Ishikawa (cell line): Measurements from ENCODE around the gene MYH7.

Experiments used
- CEBPB ChIP-seq: IDR thresholded peaks from 2 replicates; pipeline ENCODE4 v1.6.1; 2012
- CREB1 ChIP-seq: IDR thresholded peaks from 2 replicates; pipeline ENCODE4 v1.6.1; 2012; ENCODE audit warnings: low read depth
- EGR1 ChIP-seq: IDR thresholded peaks from 2 replicates; pipeline ENCODE4 v1.6.1; 2012
- EP300 ChIP-seq: IDR thresholded peaks from 2 replicates; pipeline ENCODE4 v1.6.1; 2012; ENCODE audit warnings: borderline replicate concordance
- FOXM1 ChIP-seq: IDR thresholded peaks from 2 replicates; pipeline ENCODE4 v1.6.1; 2012; ENCODE audit warnings: low read depth, borderline replicate concordance
- MAX ChIP-seq: IDR thresholded peaks from 2 replicates; pipeline ENCODE4 v1.6.1; 2012
- NFIC ChIP-seq: IDR thresholded peaks from 2 replicates; pipeline ENCODE4 v1.6.1; 2012
- RAD21 ChIP-seq: IDR thresholded peaks from 2 replicates; pipeline ENCODE4 v1.6.1; 2012; ENCODE audit warnings: low read depth
- REST ChIP-seq: IDR thresholded peaks from 2 replicates; pipeline ENCODE4 v1.6.1; 2012; ENCODE audit warnings: low read depth, mild to moderate bottlenecking
- TAF1 ChIP-seq: IDR thresholded peaks from 2 replicates; pipeline ENCODE4 v1.6.1; 2012; ENCODE audit warnings: low read depth, mild to moderate bottlenecking
- TCF12 ChIP-seq: IDR thresholded peaks from 2 replicates; pipeline ENCODE4 v1.6.1; 2012; ENCODE audit warnings: low read depth
- TEAD4 ChIP-seq: IDR thresholded peaks from 2 replicates; pipeline ENCODE4 v1.6.1; 2012
- USF1 ChIP-seq: IDR thresholded peaks from 2 replicates; pipeline ENCODE4 v1.6.1; 2012
- YY1 ChIP-seq: IDR thresholded peaks from 2 replicates; pipeline ENCODE4 v1.6.1; 2012; ENCODE audit warnings: low read depth
- ZBTB7A ChIP-seq: IDR thresholded peaks from 2 replicates; pipeline ENCODE4 v1.6.1; 2012; ENCODE audit warnings: low read depth

MYH7 gene

GRCh38 chr14:23446291-23446851, 10.9 kb upstream of the MYH7 start:
- TF ChIP-seq RAD21 (no peak), EGR1 (no peak), CEBPB (no peak), USF1 (no peak), REST (no peak), TAF1 (no peak)

GRCh38 chr14:23445773-23446172, 10.3 kb upstream of the MYH7 start:
- TF ChIP-seq MAX (no peak), RAD21 (no peak), TCF12 (no peak), FOXM1 (no peak), YY1 (no peak), NFIC (no peak), EGR1 (no peak), REST (no peak), ZBTB7A (no peak), TEAD4 (no peak), CREB1 (no peak), USF1 (no peak), CEBPB (no peak), EP300 (no peak), TAF1 (no peak)

- TF ChIP-seq TEAD4: no peak
- no peak for TF ChIP-seq MAX
- no peak for TF ChIP-seq TAF1
- TF ChIP-seq FOXM1: no peak
- no peak for TF ChIP-seq YY1
- TF ChIP-seq EP300: no peak
- TF ChIP-seq RAD21: no peak
Observed at GRCh38 chr14:23444314-23444713, 8.9 kb upstream of the MYH7 start.

GRCh38 chr14:23443881-23444280, 8.4 kb upstream of the MYH7 start:
- TF ChIP-seq CREB1 (no peak), USF1 (no peak), TEAD4 (no peak), REST (no peak), MAX (no peak), TCF12 (no peak), NFIC (no peak), EP300 (no peak), CEBPB (no peak), EGR1 (no peak), FOXM1 (no peak), YY1 (no peak), RAD21 (no peak), ZBTB7A (no peak), TAF1 (no peak)
